T-helper 2 cell treated with Interferon-gamma antibody and Interleukin-4, amounts not matched to agents 100 ng/mL and 5 ng/mL, for 36 hours (primary cell): Measurements from ENCODE around the gene UCK2. TPM values are rescaled to one million over a fixed set of nuclear protein-coding genes. Genes with fewer than 3 reads are reported as not detected.
"Not testable (repeated sequence)": the region's sequence is repeated elsewhere in the genome, so short reads cannot be mapped to it uniquely, and the experiment has no call there.

Experiments used
- intact Hi-C: fragments of 100-400 bp; cut with micrococcal nuclease; formaldehyde crosslinking; loops from one replicate; pipeline ENCODE4 v1.15.1; 2023
- total RNA-seq: library from RNA; stranded (reverse); gene quantifications from 2 replicates; pipeline ENCODE4 v1.2.3, GENCODE V29; 2022

UCK2 gene
- total RNA-seq: 52.0 and 53.4 TPM in 2 replicates

DNA sequence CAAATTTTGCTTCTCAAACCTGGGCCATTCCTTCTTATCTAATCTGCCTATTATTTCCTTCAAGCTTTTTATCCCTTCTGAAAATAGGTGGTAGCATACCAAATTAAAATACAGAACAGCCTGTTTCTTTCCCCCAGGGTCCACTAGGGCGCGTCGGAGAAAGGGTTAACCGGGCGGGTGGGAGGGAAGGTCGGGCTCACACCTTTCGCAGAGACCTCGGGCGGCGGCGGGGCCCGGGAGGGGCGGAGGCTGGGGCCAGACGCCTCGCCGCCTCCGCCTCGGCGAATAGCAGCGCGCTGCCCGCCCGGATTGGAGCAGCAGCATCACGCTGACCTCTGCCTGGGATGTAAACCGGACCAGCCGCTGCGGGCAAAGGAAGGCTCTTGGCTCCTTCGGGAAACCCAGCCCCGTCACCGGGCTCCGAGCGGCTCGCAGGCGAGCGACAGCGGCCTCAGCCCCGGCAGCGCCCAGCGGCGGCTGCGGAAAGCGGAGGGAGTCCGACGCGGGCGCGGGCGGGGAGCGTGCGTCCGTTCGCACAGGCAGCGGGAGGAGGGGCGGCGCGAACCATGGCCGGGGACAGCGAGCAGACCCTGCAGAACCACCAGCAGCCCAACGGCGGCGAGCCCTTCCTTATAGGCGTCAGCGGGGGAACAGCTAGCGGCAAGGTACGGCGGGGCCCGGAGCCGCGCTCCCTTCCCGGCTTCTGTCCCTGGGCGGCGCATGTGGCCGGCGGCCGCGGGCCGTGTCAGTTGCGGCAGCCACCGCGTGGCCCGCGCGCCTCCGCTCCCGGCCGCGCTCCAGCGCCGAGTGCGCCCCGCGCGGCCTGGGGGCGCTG lies at the start of gene UCK2:
Gene UCK2 (plus strand): TSS at position 347 of the 835 bp plus-strand sequence. CDS start 220 bp downstream, at position 567.
- intact Hi-C loops: loop anchor here (1.0 to 10.0 kb wide), 8 partner anchors 15 to 433 kb away; partner anchors contain the start of genes ALDH9A1 and MGST3

DNA sequence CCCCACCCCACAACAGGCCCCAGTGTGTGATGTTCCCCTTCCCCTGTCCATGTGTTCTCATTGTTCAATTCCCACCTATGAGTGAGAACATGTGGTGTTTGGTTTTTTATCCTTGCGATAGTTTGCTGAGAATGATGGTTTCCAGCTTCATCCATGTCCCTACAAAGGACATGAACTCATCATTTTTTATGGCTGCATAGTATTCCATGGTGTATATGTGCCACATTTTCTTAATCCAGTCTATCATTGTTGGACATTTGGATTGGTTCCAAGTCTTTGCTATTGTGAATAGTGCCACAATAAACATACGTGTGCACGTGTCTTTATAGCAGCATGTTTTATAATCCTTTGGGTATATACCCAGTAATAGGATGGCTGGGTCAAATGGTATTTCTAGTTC lies 49.2 kb upstream of the UCK2 start:
- intact Hi-C loops: not testable (repeated sequence)

DNA sequence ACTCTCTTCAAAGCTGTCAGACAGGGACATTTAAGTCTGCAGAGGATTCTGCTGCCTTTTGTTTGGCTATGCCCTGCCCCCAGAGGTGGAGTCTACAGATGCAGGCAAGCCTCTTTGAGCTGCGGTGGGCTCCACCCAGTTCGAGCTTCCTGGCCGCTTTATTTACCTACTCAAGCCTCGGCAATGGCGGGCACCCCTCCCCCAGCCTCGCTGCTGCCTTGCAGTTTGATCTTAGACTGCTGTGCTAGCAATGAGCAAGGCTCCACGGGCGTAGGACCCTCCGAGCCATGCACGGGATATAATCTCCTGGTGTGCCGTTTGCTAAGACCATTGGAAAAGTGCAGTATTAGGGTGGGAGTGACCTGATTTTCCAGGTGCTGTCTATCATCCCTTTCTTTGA lies 43.9 kb upstream of the UCK2 start:
- intact Hi-C loops: not testable (repeated sequence)

DNA sequence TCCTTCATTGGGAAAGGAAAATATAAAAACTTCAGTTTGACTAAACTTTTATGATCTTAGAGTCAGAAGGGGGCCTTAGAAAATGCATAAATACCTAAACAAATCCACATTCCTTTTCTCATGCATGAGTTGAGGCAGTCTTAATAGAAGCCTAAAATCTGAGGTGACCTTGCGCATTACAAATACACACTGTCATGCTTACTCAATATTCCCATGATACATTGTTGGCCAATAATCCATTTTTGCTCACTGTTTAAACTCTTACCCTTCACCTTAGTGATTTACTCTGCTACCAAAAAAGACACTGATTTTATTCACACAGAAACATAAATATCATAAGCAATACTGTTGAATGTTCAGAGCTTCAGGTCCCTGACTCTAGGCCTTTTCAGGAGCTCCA lies 39.7 kb upstream of the UCK2 start:
- intact Hi-C loops: no loop called here

DNA sequence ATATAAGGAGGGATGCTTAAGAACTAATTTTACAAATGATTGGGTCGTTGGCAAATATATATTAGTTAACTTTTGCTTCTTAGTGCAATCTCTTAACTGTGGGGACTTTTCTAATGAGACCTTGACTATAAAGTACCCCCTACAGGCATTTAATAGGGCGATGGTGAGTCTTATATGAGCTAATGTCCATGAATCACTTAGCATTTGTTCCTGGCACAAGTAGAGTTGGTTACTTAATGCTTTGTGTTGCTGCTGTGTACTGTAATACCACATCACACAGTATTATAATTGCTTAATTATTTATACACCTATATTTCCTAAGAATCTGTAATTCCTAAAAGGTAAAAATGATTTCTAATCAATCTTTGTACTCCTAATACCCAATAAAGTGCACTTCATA lies 33.5 kb upstream of the UCK2 start:
- intact Hi-C loops: no loop called here

DNA sequence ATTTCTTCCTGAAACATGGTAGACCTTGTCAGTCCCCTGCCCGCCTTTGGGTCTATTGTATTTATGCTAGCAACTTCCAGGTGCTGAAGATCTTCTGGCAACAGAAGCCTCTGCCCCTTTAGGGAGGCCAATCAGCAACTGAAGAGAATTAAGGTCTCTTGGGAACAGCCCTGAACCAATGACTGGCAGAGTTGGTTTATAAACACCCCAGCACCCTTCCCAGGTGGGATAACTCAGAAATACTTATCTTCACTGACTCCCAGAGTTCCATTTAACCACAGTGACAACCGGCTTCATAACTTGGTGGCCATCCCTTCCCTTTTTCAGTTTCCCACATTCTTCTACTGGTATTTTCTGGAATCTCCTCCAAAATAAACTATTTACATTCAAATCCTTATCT lies 31.5 kb upstream of the UCK2 start:
- intact Hi-C loops: no loop called here

DNA sequence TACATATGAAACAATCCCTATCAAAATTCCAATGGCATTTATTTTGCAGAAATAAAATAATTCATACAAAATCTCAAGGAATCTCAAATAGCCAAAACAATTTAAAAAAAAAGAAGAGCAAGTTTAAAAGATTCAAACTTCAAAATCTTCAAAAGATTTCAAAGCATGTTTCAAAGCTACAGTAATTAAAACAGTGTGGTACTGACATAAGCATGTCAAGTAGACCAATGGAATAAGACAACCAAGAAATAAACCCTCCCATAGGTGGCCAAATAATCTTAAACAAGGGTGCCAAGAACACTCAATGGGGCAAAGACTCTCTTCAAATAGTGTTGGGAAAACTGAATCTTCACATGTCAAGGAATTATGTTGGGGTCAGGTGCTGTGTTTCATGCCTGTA lies 28.0 kb upstream of the UCK2 start:
- intact Hi-C loops: no loop called here

DNA sequence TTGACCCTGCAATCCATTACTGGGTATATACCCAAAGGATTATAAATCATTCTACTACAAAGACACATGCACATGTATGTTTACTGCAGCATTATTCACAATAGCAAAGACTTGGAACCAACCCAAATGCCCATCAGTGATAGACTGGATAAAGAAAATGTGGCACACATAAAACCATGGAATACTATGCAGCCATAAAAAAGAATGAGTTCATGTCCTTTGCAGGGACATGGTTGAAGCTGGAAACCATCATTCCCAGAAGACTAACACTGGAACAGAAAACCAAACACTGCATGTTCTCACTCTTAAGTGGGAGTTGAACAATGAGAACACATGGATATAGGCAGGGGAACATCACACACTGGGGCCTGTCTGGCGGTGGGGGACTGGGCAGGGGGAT lies 22.9 kb upstream of the UCK2 start:
- intact Hi-C loops: not testable (repeated sequence)

DNA sequence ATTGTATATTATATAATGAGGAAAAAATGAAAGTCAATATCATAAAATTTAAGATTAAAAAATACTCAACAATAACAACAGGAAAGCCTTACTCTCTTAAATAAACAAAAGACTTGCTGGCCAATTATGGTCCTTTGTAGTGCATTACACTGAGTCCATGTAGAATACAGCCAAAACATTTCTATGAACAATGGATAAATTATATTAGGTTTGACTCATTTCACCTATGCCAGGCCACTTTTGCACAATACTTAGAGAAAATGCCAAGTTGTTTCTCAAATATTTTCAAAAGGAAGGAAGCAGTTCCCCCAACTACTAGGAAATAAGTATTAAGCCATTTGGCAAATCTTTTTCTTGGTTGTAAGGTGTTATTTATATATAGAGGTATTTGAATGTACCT lies 19.8 kb upstream of the UCK2 start:
- intact Hi-C loops: no loop called here

DNA sequence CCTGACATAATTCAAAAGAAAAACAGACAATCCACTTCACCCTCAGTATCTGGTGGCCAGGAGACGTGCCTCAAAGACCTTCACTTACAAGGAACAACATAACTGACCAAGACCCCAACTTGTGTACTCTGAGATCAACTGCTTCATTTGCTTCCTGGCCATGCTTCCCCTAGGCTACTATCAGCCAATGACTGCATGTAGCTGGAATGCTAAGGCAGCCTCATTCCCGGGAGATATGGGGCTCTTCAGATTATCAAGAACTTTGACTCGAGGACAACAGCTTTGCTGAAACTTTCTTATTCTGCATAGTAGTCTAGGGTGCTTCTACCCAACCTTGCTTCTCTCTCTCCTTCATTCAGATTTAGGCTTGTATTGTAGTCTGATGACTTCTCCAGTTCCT lies 11.7 kb upstream of the UCK2 start:
- intact Hi-C loops: no loop called here

DNA sequence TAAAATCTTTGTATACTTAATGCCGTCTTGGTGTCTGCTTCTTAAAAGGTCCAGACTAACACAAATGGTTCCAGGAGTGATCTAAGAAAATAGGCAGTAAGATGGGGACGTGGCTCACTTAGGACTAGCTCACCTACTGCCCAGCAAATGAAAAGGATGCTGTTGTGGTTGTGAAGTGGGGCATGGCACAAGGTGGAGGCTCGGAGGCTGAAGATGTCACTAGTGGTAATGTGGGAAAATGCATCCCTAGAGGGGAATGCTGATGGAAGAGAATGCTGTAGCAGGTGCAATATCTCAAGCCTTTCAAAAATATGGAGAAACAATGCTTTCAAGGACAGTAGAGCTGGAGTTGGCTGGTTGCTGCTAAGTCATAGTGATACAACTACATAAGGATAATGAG lies 11.3 kb upstream of the UCK2 start:
- intact Hi-C loops: no loop called here

DNA sequence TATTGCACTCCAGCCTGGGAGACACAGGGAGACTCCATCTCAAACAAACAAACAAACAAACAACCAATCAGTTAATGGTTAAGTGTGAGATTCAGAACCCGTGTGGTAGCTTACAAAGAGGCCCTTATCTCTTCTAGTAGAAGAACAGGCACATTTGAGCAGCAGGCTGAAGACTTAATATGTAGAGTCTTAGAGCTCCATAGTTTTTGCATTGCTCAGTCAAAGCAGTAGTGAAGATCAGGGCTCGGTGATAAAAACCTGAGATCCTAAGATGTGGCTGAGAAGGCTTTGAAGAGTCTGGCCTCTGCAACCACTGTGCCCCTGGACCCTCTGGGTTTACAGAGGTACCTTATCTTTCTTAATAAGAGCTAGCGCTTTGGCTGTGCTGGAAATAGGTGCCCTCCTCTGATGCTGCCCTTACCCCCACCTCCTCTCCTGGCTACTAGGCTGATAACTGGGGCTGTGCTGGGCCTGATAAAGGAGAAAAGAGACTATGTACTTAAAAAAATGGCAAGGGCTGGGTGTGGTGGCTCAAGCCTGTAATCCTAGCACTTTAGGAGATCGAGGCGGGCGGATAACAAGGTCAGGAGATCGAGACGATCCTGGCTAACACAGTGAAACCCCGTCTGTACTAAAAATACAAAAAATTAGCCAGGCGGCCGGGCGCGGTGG lies 10.5 kb upstream of the UCK2 start:
- intact Hi-C loops: no loop called here

DNA sequence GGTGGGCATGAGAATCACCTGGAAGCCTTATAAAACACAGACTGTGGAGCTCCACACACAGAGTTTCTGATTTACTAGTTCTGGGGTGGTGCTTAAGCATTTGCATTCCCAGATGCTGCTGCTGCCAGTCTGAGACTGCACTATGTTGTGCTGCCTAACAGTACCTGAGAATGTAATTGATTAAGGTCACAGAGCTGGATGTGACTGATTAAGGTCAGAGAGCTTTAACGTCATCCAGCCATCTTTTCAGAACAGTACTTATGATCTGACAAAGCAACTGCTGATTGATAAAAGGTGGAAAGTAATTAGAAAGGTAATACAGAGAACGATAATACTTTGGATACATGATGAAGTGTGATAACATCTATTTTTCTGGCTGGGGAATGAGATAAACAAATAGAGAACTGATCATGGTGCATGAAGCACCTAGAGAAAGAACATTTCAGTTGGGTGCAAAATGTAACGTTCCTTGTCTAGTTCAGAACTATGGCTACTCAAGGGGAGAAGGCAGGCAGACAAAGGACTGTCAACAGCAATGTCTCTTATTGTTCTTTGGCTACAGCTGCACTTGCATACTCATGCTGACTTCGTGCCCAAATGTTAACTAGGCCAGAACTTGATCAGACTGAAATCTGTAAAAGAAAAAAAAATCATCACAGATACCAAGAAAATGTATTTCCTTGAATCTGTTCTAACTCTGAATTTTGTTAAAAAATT lies 3.7 kb upstream of the UCK2 start:
- intact Hi-C loops: loop anchor here (10.0 kb wide), 1 partner anchor 429 kb away; no protein-coding TSS in a partner anchor

DNA sequence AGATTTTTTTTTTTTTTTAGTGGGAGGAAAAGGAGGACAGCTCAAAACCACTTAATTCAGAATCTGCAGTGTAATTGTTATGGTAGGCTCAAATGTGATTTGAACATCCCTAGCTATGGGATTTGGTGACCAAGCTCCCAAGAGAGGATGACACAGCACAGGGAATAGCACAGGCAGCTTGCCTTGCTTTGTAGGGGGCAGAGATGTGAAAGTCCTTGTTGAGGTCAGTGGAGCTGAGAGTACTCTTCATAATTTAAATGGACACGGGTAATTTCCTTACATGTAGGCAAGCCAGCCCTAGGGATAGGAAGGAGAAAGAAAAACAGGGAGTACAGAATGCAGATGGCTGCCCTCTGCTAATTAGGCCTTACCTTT lies 3.2 kb upstream of the UCK2 start:
- intact Hi-C loops: loop anchor here (10.0 kb wide), 1 partner anchor 429 kb away; no protein-coding TSS in a partner anchor

DNA sequence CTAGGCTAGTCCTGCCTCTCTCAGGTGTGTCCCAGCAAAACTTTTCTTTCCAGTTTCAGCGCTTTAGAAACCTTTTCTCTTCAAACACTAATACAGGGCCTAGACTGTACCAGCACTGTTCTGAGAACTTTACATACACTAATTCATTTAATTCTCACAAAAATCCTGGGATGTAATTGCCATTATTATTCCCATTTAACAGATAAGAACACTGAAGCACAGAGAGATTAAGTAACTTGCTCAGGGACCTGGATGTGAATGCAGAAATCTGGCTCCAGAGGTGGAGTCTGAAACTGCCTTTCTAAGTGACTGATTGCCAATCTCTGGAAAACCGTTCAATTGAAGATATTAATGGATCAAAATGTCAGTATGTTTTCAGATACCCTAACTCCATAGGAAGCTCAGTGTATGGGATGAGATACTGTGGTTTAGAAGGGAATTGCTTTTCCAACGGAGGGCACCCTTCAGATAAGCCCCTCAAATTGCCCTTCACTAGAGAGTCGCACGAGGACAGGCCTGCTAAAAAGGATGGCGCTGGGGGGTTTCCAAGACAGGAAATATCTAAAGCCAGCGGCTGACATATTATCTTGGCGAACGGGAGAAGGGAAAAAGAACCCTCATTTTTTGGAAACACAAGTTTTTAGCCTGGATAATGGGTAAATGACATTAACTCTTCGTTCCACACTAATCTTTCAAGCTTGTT lies 698 bp upstream of the UCK2 start:
- intact Hi-C loops: loop anchor here (1.0 to 10.0 kb wide), 5 partner anchors 45 to 432 kb away; no protein-coding TSS in a partner anchor

DNA sequence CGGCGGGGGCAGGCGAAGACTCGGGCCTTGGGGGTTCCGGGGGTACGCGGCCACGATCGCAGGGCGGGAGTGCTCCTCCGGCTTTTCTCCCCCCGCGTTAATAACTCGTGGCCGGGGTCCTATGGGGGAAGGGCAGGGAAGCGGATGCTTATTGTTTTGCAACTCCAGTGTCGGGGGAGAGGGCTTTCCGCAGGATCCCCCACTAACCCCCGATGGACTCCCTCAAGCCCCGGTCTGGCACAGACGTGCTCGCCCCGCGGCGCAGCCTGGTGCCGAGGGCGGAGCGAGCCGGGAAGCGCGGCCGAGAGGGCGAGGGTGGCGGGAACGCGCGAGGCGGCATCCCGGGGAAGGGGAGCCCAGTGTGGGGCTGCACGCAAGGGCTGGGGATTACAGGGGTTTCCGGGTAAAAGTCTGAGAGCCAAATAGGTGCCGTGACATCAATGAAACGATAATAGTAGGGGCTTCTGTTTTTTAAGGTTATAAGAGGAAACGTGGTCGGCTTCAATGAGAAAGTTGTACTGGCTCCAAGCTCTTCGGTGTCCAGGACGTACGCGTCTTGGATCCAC lies 772 bp downstream of the UCK2 start:
- intact Hi-C loops: loop anchor here (1.0 to 10.0 kb wide), 4 partner anchors 15 to 433 kb away; partner anchors contain the start of genes ALDH9A1 and MGST3

DNA sequence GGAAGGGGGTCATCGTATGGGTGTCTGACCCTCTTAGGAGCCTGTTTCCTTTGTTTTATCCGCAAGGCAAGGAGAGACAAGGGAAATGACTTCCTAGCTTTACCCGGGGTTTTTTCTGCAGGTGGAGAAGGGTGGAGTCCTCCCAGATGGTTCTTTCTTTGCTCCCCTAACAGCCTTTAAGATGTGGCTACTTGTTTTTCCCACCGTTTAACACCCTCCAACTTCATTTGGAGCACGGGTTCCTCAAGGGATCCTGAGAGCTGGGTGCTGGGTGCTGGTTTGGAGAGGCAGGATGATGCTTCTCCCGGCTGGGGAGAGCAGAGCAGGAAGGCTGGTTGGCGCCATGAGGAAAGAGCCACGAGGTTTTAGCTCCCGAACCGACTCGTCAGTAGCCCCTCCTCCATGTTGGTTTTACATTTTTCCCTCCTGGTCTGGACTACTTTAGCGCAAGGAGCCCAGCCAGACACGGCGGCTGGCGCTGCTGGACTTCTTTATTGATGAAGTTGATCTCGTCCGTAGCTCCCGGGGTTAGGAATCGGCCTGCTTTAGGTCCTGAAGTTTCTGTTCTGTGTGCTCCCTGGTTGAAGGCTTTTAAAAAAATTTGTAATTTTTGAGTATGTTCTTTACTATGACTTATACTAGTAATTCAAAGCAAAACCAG lies 1.4 kb downstream of the UCK2 start:
- intact Hi-C loops: loop anchor here (1.0 to 10.0 kb wide), 4 partner anchors 14 to 434 kb away; partner anchors contain the start of genes ALDH9A1 and MGST3

DNA sequence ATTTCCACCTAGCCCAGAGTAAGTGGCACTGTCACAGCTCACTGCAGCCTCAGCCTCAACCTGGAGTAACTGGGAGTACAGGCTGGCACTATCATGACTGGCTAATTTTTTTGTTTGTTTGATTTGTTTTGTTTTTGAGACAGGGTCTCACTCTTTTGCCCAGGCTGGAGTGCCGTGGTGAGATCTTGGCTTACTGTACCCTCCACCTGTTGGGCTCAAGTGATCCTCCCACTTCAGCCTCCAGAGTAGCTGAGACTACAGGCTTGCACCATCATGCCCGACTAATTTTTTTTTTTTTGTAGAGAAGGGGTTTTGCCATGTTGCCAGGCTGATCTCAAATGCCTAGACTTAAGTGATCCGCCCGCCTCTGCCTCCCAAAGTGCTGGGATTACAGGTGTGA lies 2.5 kb downstream of the UCK2 start:
- intact Hi-C loops: loop anchor here (2.0 to 10.0 kb wide), 3 partner anchors 13 to 435 kb away; partner anchors contain the start of gene MGST3

DNA sequence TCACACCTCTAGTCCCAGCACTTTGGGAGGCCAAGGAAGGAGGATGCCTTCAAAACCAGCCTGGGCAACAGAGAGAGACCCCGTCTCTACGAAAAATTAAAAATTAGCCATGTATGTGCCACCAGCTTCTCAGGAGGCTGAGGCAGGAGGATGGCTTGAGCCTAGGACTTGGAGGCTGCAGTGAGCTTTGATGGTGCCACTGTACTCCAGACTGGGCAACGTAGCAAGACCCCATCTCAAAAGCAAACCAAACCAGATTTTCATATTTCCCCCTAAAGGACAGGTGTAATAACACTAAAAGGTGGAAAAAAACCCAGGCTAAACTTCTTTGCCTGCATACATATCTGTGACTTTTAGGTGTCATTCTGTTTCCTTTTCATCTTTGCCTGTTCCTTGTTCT lies 3.7 kb downstream of the UCK2 start:
- intact Hi-C loops: no loop called here

DNA sequence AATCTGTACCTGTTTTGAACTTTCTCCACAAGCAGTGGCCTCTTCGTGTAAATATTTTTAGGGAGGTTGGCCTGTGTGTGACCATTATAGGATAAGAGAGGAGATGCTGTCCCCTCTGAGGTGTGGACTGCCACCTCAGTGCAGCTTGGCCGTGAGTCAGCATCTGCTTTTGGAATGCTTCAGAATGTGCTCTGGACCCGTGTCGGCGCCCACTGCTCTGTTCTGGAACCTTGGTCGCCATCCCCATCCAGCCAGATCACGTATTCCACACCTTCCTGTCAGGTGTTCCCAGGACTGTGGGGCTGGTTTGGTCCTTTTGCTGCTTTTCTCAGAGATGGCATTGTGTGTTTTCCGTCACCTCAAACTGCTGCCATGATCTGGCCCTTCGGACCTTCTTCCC lies 5.5 kb downstream of the UCK2 start:
- intact Hi-C loops: no loop called here
